PFSK-1 (cell line): ENCODE results near the gene TRPT1.

ENCODE experiments used
- POLR2AphosphoS5 ChIP-seq: IDR thresholded peaks from 2 replicates; pipeline ENCODE4 v1.6.1; 2012; ENCODE audit warnings: low read depth, mild to moderate bottlenecking, control low read depth, low read length, moderate library complexity
- TAF1 ChIP-seq: IDR thresholded peaks from 2 replicates; pipeline ENCODE4 v1.6.1; 2012; ENCODE audit warnings: low read length, control low read depth, borderline replicate concordance; ENCODE audit not compliant: insufficient read depth
- TF ChIP-seq, protein P1 (sequence below), 2 experiments: IDR thresholded peaks; 2 replicates each; pipeline versions ENCODE4 v1.6.1 to v1.8.0; 2011 to 2012; ENCODE audit warnings: low read depth in 2 of 2, low read length in 2 of 2, control low read depth in 1 of 2, inconsistent platforms in 1 of 2, mild to moderate bottlenecking in 1 of 2, moderate library complexity in 1 of 2; ENCODE audit not compliant: insufficient read depth in 1 of 2

- TF ChIP-seq, protein P1, sequence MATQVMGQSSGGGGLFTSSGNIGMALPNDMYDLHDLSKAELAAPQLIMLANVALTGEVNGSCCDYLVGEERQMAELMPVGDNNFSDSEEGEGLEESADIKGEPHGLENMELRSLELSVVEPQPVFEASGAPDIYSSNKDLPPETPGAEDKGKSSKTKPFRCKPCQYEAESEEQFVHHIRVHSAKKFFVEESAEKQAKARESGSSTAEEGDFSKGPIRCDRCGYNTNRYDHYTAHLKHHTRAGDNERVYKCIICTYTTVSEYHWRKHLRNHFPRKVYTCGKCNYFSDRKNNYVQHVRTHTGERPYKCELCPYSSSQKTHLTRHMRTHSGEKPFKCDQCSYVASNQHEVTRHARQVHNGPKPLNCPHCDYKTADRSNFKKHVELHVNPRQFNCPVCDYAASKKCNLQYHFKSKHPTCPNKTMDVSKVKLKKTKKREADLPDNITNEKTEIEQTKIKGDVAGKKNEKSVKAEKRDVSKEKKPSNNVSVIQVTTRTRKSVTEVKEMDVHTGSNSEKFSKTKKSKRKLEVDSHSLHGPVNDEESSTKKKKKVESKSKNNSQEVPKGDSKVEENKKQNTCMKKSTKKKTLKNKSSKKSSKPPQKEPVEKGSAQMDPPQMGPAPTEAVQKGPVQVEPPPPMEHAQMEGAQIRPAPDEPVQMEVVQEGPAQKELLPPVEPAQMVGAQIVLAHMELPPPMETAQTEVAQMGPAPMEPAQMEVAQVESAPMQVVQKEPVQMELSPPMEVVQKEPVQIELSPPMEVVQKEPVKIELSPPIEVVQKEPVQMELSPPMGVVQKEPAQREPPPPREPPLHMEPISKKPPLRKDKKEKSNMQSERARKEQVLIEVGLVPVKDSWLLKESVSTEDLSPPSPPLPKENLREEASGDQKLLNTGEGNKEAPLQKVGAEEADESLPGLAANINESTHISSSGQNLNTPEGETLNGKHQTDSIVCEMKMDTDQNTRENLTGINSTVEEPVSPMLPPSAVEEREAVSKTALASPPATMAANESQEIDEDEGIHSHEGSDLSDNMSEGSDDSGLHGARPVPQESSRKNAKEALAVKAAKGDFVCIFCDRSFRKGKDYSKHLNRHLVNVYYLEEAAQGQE (IDR thresholded peaks at IDR 0.05; ENCODE audit: insufficient read depth in 1 of 2, low read depth in 2 of 2, low read length in 2 of 2), result no peak
- TF ChIP-seq POLR2AphosphoS5, result no peak
- TF ChIP-seq TAF1, result no peak
These were observed 34.2 kb upstream of the TRPT1 start for GRCh38 chr11:64260147-64260708.
